ENCODE results near the gene U2SURP. TPM values are rescaled to one million over a fixed set of nuclear protein-coding genes. Genes with fewer than 3 reads are reported as not detected.

Gene U2SURP
- total RNA-seq, 2 donors from 2014 or later, result 59.4 to 70.2 TPM

DNA sequence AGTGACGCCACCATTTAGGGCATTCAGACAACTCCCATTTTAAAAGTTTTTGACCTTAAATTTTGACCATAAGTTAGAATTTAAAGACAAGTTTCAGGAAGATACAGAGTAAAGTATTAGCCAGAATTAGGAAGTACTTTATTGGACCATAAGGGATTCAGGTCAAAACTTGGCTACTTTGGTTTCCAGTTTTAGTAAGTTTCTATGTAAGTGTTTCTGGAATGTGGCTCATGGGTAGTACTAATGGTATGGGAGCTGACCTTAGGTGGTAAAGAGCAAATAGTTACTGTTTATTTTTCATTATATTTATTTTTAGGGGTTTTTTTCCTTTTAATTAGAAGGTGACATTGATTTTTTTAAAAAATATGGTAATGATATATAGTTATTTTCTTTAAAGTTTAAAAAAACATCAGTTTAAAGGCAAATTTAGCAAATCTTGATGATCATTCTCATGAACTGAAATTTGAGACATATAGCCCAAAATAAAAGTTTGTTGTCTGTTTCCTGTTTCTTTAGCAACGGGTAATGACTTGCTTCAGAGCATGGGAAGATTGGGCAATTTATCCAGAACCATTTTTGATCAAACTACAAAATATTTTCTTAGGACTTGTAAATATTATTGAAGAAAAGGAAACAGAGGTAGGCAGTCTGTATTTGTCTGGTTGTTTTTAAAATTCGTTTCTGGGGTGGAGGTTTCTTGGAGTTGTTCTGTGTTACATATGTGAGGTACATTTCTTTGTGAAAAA is 34.3 kb downstream of the U2SURP start:
- DNase-seq, result no peak
- Histone ChIP-seq H3K36me3 (no peaks in the 10 kb centered on the region), H3K27ac (no peak overlapping the region), H3K4me1 (no peaks in the 10 kb centered on the region), H3K4me3 (no peak overlapping the region), H3K27me3 (no peaks in the 10 kb centered on the region), H3K9me3 (no peaks in the 10 kb centered on the region), H3K9ac (ENCODE audit: low read depth in 2 of 2, low read length in 2 of 2) (no peak overlapping the region)
- TF ChIP-seq, protein P1, sequence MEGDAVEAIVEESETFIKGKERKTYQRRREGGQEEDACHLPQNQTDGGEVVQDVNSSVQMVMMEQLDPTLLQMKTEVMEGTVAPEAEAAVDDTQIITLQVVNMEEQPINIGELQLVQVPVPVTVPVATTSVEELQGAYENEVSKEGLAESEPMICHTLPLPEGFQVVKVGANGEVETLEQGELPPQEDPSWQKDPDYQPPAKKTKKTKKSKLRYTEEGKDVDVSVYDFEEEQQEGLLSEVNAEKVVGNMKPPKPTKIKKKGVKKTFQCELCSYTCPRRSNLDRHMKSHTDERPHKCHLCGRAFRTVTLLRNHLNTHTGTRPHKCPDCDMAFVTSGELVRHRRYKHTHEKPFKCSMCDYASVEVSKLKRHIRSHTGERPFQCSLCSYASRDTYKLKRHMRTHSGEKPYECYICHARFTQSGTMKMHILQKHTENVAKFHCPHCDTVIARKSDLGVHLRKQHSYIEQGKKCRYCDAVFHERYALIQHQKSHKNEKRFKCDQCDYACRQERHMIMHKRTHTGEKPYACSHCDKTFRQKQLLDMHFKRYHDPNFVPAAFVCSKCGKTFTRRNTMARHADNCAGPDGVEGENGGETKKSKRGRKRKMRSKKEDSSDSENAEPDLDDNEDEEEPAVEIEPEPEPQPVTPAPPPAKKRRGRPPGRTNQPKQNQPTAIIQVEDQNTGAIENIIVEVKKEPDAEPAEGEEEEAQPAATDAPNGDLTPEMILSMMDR (IDR thresholded peaks at IDR 0.05), result no peak
- intact Hi-C loops (cut with DNase I), result no loop called here

DNA sequence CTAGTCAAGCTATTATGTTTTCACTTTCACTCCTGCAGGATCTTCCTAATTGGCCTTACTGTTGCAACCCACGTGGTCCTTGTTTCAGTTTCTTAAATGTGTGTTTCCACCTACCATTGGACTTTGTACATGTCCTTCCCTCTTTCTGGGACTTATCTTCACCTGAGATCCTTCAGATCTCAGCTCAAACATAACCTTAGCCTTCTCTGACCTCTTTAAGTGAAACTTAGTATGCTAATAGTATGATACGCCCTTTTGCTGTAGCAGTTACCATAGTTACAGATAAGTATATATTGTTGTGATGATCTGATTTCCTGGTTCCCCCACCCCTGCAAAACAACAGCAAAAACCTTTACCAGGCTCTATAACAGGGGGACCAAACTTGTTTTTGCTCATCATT is 35.2 kb downstream of the U2SURP start:
- TF ChIP-seq, protein P1 (IDR thresholded peaks at IDR 0.05), result no peak
- H3K9me3 ChIP-seq, result no peaks in the 10 kb centered on the region
- no peak overlapping the region for H3K4me3 ChIP-seq
- H3K27ac ChIP-seq, result no peak overlapping the region
- no peak overlapping the region for H3K9ac ChIP-seq (ENCODE audit: low read depth in 2 of 2, low read length in 2 of 2)
- no peaks in the 10 kb centered on the region for H3K27me3 ChIP-seq
- intact Hi-C loops (cut with DNase I), result no loop called here
- H3K36me3 ChIP-seq, result no peaks in the 10 kb centered on the region
- no peaks in the 10 kb centered on the region for H3K4me1 ChIP-seq
- no peak for DNase-seq

DNA sequence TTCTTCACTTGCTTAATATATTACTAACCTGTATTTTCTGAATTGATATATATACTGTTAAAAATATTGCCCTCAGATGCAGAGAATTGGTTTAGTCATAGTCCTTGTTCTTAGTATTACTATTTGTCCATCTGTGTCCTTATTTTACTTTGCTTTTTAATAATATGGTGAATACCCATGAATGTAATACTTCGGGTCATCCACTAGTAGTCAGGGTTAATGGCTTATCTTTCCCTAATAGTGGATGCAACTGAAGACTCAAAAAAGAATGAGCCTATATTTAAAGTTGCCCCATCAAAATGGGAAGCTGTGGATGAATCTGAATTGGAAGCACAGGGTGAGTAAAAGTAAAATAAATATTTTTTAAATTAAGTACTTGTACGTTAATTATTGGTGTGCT is 36.5 kb downstream of the U2SURP start:
- Histone ChIP-seq H3K36me3 (no peaks in the 10 kb centered on the region), H3K9ac (ENCODE audit: low read depth in 2 of 2, low read length in 2 of 2) (no peak overlapping the region), H3K4me3 (no peak overlapping the region), H3K27ac (no peak overlapping the region), H3K4me1 (no peaks in the 10 kb centered on the region), H3K9me3 (no peaks in the 10 kb centered on the region), H3K27me3 (no peaks in the 10 kb centered on the region)
- DNase-seq, result no peak
- TF ChIP-seq, protein P1 (IDR thresholded peaks at IDR 0.05), result no peak
- intact Hi-C loops (cut with DNase I), result no loop called here

- TF ChIP-seq, protein P1 (IDR thresholded peaks at IDR 0.05), result no peak
- Histone ChIP-seq H3K36me3 (peaks cover 4% of the 10 kb centered on the region), H3K4me3 (no peak overlapping the region), H3K27me3 (no peaks in the 10 kb centered on the region), H3K9ac (ENCODE audit: low read depth in 2 of 2, low read length in 2 of 2) (no peak overlapping the region), H3K4me1 (no peaks in the 10 kb centered on the region), H3K9me3 (no peaks in the 10 kb centered on the region), H3K27ac (no peak overlapping the region)
- intact Hi-C loops (cut with DNase I), result no loop called here
- no peak for DNase-seq
Measured at GRCh38 chr3:143040261-143040879, 39.0 kb downstream of the U2SURP start.

- Histone ChIP-seq H3K9me3 (no peaks in the 10 kb centered on the region), H3K4me3 (no peak overlapping the region), H3K36me3 (peaks cover 4% of the 10 kb centered on the region), H3K9ac (ENCODE audit: low read depth in 2 of 2, low read length in 2 of 2) (no peak overlapping the region), H3K4me1 (no peaks in the 10 kb centered on the region), H3K27ac (no peak overlapping the region), H3K27me3 (no peaks in the 10 kb centered on the region)
- TF ChIP-seq, protein P1 (IDR thresholded peaks at IDR 0.05), result no peak
- no peak for DNase-seq
- intact Hi-C loops (cut with DNase I), result no loop called here
Measured at GRCh38 chr3:143041903-143042302, 40.5 kb downstream of the U2SURP start.
